GM19025 (cell line): ENCODE data around the gene ST6GALNAC4.
"Not testable (repeated sequence)": the region's sequence is repeated elsewhere in the genome, so short reads cannot be mapped to it uniquely, and the experiment has no call there.

Experiments used
- ATAC-seq: cut with Tn5 transposase; IDR thresholded peaks from one replicate; pipeline ENCODE4 v1.9.1; 2021; ENCODE audit warnings: mild to moderate bottlenecking, low read depth, moderate library complexity; ENCODE audit not compliant: unreplicated experiment

The ST6GALNAC4 gene

DNA sequence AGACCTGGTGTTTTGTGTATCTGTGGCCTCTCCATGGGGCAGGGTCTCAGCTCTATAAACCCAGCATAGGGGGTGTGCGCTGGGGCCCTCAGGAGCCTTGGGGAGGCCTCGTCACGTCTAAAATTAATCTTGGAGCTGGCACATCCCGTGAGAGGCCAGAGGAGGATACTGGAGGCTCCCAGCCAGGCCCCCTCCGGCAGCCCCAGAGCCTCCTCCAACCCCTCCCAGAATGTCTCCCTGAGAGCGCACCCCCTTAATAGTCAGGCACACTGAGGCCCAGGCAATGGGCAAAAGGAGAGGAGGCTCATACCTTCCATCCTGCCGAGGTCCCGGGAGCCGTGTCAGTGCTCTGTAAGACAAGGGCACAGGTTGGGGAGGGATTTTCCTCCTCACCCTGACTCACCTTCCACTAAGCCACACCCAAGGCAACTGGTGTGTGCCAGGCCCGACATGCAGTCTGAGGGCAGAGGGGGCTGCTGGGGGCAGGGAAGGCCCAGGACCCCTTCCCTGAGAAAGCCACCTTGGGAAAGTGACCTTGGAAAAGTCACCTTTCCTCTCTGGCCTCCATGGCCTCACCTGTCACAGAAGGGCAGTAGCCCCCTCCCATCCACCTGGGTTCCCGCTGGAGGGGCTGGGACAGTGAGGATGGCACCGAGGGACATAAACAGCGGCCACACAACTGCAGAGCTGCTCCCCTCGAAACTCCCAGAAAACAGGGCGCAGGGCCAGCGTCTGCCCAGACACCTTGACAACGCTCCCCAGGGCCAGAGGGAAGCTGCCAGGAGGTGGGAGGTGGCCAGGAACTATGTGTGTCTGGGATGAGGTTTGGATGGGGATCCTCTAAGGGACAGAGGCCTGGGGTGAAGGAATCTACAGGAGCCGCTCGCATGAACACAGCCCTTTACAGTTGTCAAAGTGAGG lies 42.3 kb downstream of the ST6GALNAC4 start:
- ATAC-seq: no peak

DNA sequence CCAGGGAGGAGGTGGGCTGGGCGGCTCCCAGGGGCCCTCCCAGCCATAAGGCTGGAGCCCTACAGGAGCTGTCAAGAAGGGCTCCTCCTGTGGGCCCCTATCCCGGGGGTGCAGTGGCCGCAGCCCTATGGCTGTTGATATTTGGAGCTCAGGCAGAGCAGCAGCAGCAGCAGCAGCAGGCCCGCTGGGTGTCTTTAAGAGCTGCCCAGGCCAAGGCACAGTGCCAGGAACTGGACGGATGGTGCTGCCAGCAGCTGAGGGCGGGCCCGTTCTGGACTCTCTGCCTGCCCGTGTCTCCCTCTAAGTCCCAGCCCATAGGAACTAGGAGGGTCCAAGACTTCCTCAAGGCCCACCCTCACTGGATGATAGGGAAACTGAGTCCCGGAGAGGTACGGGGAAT lies 43.0 kb downstream of the ST6GALNAC4 start:
- no peak for ATAC-seq

DNA sequence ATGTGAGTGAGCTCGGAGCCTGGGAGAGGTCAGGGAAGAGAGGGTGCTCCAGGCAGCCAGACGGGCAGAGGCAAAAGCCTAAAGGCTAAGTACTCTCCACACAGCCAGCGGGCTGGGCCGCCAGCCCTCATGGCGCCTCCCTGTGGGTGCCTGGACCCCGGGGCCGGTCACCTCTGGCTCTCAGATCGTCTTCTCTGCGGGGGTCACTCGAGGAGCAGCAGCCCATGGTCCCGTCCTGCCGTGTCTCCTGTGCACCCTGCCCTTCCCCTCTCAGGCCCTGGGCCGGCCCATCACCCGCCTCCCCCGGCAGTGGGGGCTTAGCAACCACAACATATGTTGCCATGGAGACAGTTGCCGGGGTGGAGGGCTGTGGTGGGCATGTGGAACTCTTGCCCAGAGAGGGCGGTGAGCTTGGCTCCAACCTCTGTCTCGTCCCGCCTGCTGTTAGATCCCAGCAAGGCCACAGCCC lies 43.6 kb downstream of the ST6GALNAC4 start:
- ATAC-seq: no peak

DNA sequence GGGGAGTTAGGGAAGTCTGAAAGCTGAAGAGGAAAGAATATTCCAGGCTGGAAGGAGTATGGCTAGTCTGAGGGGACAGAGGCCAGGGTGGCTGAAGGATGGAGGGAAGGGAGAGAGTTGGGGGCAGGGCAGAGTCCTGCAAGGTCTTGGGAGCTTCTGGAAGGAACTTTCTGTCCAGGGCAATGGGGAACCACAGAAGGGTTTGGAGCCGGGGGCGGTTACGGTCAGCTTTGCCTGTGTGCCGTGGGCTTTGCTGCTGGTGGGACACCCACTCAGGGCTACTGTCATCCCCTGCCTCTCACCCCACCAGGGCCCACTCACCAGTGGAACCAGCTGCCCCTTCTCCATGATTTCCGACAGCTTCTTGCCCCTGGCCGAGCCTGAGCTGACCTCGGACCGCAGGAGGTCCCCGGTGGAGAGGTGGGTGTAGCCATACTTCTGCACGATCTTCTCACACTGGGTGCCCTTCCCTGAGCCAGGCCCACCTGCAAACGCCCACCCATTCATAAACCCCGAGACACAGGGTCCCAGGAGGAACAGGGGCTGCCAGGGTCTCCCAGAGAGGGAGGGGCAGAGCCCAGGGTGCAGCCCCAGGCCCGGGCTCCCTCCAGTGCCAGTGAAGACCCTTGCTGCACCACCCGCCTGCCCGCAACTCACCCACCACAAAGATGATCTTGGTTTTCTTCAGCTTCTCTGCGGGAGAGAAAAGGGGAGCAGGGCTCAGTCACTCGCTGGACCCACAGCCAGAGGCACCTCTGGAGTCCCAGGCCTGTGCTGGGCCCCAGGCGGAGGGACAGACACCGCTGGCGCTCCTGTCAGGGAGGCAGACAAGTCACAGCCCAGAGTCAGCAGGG lies 44.2 kb downstream of the ST6GALNAC4 start:
- no peak for ATAC-seq

DNA sequence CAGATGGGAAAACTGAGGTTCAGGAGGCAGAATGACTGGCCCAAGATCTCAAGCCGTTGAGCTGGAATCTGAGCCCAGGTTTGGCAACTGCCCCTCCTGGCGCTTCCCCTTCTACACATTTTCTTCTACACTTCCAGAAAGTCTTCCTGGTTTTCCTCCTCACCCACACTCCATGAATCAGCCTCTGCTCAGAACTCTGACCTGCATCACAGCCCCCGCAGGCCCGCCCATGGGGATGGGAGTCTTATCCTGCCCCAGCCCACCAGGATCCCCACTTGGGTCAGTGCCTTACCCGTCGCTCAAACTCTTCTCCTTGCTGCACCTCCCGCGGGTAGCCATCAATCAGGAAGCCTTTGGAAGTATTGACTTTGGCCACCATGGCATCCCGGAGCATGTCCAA lies 45.3 kb downstream of the ST6GALNAC4 start:
- no peak for ATAC-seq

DNA sequence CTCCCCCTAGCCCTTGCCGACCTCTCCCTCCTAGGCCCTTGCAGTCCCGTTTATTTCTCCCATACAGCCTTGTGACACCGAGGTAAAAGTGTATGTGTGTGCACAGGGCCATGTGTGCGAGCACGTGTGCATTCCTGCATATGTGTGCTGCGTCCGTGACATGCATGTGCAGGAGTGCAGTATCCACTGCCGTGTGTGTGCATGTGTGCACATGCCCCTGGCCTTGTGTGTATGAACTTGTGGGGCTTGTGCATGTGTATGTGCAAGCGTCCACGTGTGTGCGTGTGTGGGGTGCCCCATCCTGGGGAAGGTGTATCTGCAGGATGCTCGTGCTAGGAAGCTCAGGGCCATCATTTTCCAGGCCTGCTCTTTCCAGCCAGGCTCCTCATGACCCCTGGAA lies 46.0 kb downstream of the ST6GALNAC4 start:
- ATAC-seq: no peak

DNA sequence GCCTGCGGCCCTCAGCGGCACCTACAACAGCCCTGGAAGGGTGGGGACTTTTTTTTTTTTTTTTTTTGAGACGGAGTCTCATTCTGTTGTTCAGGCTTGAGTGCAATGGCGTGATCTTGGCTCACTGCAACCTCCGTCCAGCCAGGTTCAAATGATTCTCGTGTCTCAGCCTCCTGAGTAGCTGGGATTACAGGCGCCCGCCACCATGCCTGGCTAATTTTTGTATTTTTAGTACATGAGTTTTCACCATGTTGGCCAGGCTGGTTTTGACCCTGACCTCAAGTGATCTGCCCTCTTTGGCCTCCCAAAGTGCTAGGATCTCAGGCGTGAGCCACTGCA lies 46.7 kb downstream of the ST6GALNAC4 start:
- not testable (repeated sequence) for ATAC-seq

DNA sequence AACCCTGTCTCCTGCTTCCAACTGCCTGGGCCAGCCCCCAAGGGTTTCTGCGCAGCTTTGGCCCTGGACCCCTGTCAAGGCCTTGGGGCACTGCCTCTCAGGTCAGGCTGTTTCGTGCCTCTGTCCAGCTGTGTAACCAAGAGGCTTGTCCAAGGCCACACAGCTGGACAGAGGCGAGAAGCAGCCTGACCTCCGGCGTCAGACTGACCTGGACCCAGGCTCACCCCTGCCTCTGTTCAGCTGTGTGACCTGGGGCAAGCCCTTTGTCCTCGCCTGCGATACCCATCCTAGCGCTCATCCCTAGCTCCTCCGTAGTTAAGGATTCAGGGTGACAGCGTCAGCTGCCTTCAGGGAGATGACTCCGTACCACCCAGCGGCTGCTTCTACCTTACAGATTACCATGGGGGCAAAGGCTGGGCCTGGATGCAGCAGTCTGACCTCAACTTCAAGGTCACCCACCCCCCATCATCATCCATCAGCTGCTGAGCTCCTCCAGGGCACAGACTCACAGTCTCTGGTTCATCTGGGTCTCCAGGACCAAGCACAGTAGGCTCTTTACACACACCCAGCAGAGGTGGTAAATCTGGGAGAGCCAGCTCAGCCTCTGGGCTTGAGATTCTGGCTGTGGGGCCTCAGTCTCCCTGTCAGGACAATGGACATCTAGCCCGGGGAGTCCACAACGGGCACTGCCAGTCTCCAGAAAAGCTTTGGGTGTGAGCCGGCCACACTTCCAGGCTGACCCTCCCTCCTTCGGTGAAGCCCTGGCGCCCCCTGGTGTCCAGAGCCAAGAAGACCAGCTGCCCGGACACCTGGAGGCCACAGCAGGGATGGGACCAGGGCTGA lies 47.3 kb downstream of the ST6GALNAC4 start:
- ATAC-seq: no peak

DNA sequence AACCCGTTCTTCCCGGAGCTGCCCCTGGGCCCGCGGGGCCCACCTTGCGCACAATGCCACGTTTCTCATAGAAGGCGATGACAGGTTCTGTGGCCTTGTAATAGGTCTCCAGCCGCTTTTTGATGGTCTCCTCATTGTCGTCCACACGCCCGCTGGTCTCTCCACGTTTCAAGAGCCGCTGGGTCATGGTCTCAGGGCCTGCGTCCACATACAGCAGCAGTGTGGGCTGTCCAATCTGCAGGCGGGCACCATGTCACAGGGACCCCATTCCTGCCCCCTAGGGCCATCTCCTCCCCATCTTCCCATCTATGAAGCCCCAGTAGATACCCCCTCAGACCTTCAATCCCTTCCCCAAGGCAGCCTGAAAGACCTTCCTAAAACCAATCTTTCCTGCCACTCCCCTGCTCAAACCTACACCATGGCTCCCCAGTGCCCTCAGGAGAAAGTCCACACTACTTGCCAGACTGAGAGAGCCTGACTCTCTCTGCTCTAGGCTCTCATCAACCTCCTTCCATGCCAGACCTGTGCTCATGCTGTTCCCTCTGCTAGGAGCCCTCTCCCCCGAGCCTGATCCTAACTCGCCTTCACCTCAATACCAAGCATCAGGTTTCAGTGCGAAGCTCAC lies 48.5 kb downstream of the ST6GALNAC4 start:
- no peak for ATAC-seq

DNA sequence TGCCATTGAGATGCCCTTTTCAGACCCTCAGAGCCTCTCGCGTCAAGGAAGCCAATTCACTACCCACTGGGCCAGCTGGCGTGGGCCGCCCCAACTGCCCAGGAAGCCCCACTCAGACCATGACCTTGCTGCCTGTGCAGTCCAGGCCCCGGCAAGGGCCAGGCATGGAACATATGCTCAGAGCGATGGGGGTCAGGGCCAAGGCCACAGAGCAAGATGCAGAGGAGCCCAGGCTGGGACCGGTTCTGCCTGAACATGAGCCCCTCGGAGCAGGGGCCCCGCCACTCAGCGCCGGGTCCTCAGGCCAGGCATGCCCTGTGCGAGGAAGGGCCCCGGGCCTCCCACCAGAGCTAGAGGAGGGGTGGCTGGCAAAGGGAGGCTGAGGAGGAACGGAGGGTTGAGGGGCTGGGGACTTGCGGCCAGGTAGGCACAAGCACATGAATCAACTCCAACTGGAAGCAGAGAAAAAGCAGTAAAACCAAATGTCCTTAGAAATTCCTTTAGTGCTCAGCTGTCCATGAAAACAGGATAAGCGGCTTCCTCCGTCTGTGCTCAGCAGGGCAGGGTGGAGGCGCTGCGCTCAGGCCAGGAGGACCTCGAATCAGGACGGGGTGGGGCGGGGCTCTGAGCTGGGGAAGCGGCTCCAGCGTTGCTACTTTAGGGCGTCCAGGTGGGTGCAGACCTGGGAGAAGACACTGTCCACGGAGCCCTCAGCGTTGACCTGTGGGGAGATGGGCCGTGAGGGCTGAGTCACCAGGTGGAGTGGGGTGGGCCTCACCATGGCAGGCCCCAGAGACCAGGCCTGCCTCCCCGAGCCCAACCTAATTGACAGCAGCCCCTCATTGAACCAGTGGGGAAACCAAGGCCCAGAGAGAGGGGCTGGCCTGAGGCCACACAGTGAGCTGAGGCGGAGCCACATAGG lies 49.2 kb downstream of the ST6GALNAC4 start:
- no peak for ATAC-seq

DNA sequence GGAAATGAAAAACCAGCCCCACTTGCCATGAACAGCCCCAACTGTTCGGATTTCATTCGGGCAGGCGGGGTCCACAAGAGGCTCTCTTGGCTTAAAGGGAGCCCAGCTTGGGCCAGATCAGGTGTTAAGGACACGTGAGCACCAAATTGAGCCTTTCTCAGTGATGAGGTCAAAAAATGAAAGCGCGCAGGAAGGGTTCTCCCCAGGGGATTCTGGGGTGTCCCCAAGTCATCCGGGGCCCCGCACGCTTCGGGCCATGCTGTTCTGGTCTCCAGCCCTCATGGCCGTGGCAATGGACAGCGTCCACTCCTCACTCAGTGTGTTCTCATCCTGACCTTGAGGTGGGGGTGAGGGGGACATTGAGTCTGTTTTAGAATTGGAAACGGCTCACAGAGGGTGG lies 50.3 kb downstream of the ST6GALNAC4 start:
- ATAC-seq: no peak

DNA sequence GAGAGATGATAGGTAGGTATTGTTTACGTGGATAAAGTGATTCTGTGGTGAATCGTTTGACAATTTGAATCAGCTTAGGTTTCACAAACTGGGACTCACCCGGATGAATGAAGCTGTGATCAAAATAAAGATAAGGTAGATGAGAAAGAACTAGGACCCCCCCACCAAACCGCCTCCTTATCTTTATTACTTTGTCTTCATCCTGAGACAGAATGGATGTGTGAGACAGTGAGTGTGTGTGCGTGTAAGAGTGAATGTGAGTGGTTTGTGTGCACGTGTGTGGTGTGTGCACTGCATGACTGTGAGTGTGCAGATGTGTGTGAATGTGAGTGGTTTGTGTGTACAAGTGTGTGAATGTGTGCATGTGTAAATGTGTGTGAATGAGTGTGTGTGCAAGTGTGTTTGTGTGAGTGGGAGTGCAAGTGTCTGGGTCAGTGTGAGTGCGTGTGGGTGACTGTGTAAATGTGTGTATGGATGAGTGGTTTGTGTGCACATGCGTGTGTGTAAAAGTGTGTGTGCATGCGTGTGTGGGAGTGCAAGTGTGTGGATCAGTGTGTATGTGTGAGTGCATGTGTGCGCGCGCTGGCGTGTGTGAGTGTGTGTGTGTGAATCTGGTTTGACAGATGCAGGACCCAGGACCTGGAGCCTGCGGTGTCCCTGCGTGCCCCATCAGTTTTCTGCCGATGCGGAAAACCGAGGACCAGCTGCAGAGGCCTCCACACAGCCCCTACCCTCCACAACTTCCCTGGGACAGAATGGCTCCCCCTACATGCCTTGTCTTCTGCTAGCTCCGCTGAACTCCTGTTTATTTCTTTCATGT lies 51.0 kb downstream of the ST6GALNAC4 start:
- no peak for ATAC-seq

DNA sequence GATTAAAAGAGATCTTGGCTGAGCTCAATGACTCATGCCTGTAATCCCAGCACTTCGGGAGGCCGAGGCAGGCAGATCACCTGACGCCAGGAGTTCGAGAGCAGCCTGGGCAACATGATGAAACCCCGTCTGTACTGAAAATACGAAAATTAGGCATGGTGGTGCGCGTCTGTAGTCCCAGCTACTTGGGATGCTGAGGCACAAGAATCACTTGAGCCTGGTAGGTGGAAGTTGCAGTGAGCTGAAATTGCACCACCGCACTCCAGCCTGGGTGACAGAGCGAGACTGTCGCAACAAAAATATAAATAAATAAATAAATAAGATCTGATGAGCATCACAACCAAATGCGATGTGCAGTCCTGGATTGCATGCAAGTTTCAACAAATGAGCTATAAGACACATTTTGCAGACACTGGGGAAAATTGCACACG lies 53.6 kb downstream of the ST6GALNAC4 start:
- ATAC-seq: no peak

DNA sequence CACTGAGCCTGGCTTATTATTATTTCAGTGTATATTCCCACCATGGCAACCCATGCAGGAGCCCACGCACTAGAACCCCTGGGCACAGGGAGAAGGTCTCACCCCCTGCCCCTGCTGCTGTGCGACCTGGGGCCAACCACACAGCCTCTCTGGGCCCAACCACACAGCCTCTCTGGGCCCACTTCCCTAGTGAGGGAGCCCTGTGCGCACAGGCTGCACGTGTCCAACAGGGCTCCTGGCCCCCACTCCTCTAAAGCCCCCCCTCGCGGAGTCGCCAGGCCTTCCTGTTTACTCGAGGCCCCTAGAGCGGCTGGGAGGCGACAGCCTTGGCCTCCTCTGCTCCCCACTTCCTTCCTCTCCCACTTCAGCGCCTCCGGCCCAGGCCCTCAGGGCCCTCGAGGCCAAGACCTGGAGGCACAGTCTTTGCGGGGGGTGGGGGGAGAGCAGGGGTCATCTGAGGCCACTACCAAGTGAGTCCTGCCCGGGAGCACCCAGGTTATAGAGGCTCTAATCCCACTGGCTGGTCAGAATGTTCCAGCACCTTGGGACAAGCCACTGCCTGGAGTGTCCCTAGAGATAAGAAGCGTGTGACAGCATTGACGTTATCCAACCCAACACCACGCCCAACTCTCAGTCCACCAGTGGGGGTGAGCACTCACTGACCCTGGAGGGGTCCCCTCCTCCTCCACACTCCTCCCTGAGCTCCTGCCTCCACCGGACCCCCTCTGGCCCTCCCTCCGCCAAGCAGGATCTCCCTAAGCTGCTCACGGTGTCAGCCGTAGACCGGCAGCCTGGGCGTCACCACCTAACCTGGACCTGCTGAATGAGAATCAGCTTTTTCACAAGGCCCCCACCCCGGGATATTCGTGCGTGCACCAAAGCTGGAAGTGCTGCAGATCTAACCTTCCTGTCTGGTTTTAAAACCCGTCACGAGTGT lies 54.5 kb downstream of the ST6GALNAC4 start:
- ATAC-seq: no peak

DNA sequence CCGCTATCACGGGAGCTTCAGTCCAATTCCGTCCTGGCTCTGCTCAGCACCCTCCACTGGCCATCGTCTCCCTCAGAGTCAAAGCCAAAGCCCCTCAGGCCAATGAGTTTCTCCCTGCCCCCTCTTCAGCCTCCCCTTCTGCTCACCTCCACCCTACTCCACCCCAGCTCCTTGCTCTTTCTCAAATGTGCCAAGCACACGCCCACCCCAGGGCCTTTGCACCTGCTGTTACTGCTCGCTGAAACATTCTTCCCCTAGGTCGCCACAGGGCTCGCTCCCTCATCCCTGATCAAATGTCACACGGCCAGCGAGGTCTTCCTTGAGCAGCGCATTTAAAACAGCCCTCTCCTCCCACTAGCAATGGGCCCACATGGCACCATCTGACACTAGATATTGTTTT lies 56.1 kb downstream of the ST6GALNAC4 start:
- no peak for ATAC-seq

DNA sequence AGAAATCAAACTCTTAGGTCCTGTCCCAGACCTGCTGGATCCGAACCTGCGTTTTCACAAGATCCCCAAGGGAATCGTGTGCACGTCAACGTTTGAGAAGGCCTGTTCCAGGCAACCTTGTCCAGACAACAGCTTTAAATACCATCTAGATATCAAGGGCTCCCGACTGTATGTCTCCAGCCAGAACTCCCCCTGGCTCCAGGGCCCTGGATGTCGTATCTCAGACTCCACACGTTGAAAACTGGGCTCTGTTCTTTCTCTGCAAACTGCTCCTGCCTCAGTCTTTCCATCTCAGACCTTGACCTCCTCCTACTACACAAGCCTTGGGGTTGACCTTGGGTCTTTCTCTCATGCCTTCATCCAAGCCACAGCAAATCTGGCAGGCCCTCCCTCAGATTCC lies 56.6 kb downstream of the ST6GALNAC4 start:
- ATAC-seq: no peak

DNA sequence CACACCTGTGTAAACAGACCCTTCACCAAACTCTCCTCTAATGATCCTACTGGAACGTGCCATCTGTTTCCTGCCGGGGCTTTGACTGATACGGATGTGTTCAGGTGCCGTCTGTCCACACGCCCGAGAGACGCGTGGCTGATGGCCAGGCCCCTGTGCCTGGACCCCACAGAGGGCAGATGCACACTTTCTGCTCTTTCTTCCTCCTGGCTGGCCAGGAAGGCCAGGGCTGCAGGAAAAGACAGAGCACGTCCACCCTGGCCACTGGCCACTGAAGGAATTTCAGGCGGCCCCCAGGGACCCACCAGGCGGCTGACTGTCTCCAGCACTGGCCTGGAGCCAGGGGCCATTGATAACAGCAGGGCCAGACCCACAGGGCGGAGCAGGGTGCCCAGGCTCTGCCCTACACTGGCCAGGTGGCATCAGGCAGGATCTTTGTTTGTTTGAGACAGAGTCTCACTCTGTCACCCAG lies 58.8 kb downstream of the ST6GALNAC4 start:
- ATAC-seq: no peak
